AG10803 (cell line): ENCODE measurements around the gene MRM1.

Experiments used
- DNase-seq: peaks from one replicate; pipeline ENCODE4 v3.0.0; 2010; ENCODE audit warnings: low read depth
- H3K4me3 ChIP-seq: 2 replicates; pipeline ENCODE4 v1.5.1; 2011; ENCODE audit warnings: mild to moderate bottlenecking, low read length, control low read depth
- CTCF ChIP-seq: conservative IDR thresholded peaks from 2 replicates; pipeline ENCODE4 v1.5.1; 2011; ENCODE audit warnings: mild to moderate bottlenecking, low read length, control low read depth, inconsistent platforms

Gene MRM1, protein sequence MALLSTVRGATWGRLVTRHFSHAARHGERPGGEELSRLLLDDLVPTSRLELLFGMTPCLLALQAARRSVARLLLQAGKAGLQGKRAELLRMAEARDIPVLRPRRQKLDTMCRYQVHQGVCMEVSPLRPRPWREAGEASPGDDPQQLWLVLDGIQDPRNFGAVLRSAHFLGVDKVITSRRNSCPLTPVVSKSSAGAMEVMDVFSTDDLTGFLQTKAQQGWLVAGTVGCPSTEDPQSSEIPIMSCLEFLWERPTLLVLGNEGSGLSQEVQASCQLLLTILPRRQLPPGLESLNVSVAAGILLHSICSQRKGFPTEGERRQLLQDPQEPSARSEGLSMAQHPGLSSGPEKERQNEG

GRCh38 chr17:36601303-36602029 lies at the start of gene MRM1:
Gene MRM1 (plus strand): TSS chr17:36601583. CDS start chr17:36601811, 228 bp downstream.
- peak; percentile 87 for DNase-seq
- 0 out of 2 replicates have a peak, but pooled peaks have one; percentile 7 for TF ChIP-seq CTCF
- H3K4me3 ChIP-seq = peak within 1 kb of the TSS; percentile 95

DNA sequence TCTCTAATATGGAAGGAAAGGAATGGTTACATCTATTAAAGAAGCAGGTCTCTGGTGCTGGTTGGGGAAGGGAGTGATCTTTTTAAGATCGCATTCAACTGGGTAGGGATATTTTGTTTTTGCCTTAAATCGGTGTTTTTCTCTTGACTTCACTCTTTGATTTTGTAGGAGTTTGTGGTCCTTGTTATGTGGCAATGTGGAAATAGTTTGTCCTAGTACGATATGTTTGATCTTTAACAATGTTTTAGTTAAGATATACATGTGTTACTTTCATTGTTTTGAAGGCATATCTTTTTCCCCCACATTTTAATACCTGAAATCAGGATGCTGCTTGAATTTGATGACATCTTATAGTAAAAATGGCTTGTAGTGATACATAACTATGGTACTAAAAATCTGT lies 47.9 kb upstream of the MRM1 start:
- no peak for DNase-seq
- no peak for TF ChIP-seq CTCF
- H3K4me3 ChIP-seq = no peak overlapping the region

DNA sequence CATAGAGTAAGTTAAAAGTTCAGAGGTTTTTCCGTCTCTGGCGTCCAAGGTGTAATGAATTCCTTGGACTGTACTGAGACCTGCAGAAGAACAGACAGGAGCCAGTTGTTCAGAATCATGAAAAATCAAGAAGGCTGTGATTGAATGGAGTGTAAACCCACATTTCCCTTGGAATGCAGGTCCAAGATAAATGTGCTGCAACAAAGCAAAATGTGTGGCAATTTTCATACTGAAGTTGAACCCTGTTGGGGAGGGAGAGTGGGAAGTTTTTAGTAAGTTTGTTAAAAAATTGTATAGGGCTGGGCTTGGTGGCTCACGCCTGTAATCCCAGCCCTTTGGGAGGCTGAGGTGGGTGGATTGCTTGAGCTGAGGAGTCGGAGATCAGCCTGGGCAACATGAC lies 35.3 kb upstream of the MRM1 start:
- H3K4me3 ChIP-seq = no peak overlapping the region
- peak; percentile 16 for DNase-seq
- TF ChIP-seq CTCF = no peak

DNA sequence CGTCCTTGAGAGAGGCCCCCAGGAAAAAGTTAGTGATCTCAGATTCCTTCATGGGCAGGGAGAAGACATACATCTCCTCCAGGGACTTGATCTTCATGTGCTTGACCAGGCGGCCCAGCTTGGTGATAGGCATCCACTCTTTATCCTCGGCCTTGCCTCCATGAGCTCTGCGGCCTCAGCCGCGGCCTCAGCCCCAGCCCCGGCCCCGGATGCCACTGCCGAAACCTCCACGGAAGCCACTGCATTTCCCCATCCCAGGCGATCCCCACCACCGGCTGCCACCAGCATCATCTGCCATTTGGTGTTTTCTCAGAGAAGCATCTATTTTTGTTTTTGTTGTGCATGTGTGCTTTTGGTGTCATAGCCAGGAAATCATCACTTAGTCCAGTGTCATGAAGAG lies 26.4 kb upstream of the MRM1 start:
- H3K4me3 ChIP-seq = no peak overlapping the region
- DNase-seq = no peak
- TF ChIP-seq CTCF = no peak

- no peak overlapping the region for H3K4me3 ChIP-seq
- no peak for TF ChIP-seq CTCF
These were observed 24.6 kb upstream of the MRM1 start for GRCh38 chr17:36576793-36577192.

GRCh38 chr17:36578671-36579070 lies 22.7 kb upstream of the MRM1 start:
- TF ChIP-seq CTCF = no peak
- DNase-seq = peak; percentile 35
- H3K4me3 ChIP-seq = no peak overlapping the region

More at GRCh38 chr17:36576793-36577192, 24.6 kb upstream of the MRM1 start:
- no peak for DNase-seq

DNA sequence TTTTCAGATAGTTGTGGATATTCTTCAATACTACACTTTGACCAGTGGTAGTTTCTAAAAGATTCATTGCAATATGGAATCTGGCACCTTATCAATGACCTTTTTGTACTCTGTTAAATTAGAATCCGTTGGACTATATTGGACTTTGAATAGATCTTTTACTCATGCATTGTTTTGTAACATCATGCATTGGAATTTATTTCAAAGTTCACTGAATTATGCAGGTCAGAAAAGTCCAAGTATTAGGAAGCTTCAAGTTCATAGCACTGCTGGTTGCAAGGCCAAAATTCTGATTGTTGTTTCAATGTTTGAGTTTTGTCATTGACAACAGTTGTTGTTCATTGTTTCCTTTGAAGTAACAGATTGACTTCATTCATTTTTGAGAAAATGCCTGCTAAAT lies 17.6 kb upstream of the MRM1 start:
- no peak for DNase-seq
- H3K4me3 ChIP-seq = no peak overlapping the region
- TF ChIP-seq CTCF = no peak
